ACC112 (cell line): ENCODE measurements around the gene CTTNBP2.

ENCODE experiments used
- H2AFZ ChIP-seq: fragments of 200-600 bp; sonication (generic); one replicate; pipeline ENCODE4 v1.6.0; 2017; ENCODE audit warnings: antibody characterized with exemption, low read length; ENCODE audit not compliant: unreplicated experiment
- H3K27ac ChIP-seq: fragments of 200-600 bp; sonication (generic); 2 replicates; pipeline ENCODE4 v1.5.1; 2014; ENCODE audit warnings: low read depth, mild to moderate bottlenecking, antibody characterized with exemption, low read length, moderate library complexity
- H3K27me3 ChIP-seq: fragments of 200-600 bp; sonication (generic); 2 replicates; pipeline ENCODE4 v1.6.1; 2014; ENCODE audit warnings: mild to moderate bottlenecking, antibody characterized with exemption, low read length, moderate library complexity, mixed read lengths; ENCODE audit not compliant: insufficient read depth
- H3K36me3 ChIP-seq: fragments of 200-600 bp; sonication (generic); 2 replicates; pipeline ENCODE4 v1.6.1; 2016; ENCODE audit warnings: mild to moderate bottlenecking, antibody characterized with exemption, low read length, moderate library complexity, mixed read lengths; ENCODE audit not compliant: insufficient read depth
- H3K4me1 ChIP-seq: fragments of 200-600 bp; sonication (generic); one replicate; pipeline ENCODE4 v1.6.1; 2016; ENCODE audit warnings: low read length, mixed read lengths; ENCODE audit not compliant: insufficient read depth, unreplicated experiment, control insufficient read depth
- H3K4me3 ChIP-seq: fragments of 200-600 bp; sonication (generic); 2 replicates; pipeline ENCODE4 v1.5.1; 2014; ENCODE audit warnings: mild to moderate bottlenecking, low read depth, low read length
- H3K79me2 ChIP-seq: fragments of 200-600 bp; sonication (generic); one replicate; pipeline ENCODE4 v1.6.0; 2016; ENCODE audit warnings: low read length; ENCODE audit not compliant: control insufficient read depth, unreplicated experiment, insufficient read depth

Gene CTTNBP2

GRCh38 chr7:117805241-117805640 is 68.0 kb downstream of the CTTNBP2 start:
- Histone ChIP-seq H2AFZ (no peak overlapping the region), H3K36me3 (no peaks in the 10 kb centered on the region), H3K79me2 (no peaks in the 10 kb centered on the region), H3K27ac (no peak overlapping the region), H3K27me3 (peaks cover 9% of the 10 kb centered on the region; the same call in 1 of the 2 replicates), H3K4me1 (no peaks in the 10 kb centered on the region), H3K4me3 (no peak overlapping the region)

- Histone ChIP-seq H3K36me3 (no peaks in the 10 kb centered on the region), H3K79me2 (no peaks in the 10 kb centered on the region), H3K27ac (no peak overlapping the region), H3K4me3 (no peak overlapping the region), H2AFZ (no peak overlapping the region), H3K4me1 (no peaks in the 10 kb centered on the region), H3K27me3 (peaks cover 10% of the 10 kb centered on the region; the same call in 1 of the 2 replicates)
Measured at GRCh38 chr7:117803476-117803875, 69.8 kb downstream of the CTTNBP2 start.

GRCh38 chr7:117802660-117803059 is 70.6 kb downstream of the CTTNBP2 start:
- Histone ChIP-seq H3K36me3 (no peaks in the 10 kb centered on the region), H3K4me1 (no peaks in the 10 kb centered on the region), H3K79me2 (no peaks in the 10 kb centered on the region), H3K27ac (no peak overlapping the region), H3K4me3 (no peak overlapping the region), H3K27me3 (peaks cover 7% of the 10 kb centered on the region), H2AFZ (no peak overlapping the region)

- no peak overlapping the region for H3K4me3 ChIP-seq
- no peak overlapping the region for H3K27ac ChIP-seq
- no peak overlapping the region for H2AFZ ChIP-seq
- peaks cover 11% of the 10 kb centered on the region for H3K27me3 ChIP-seq
- no peaks in the 10 kb centered on the region for H3K36me3 ChIP-seq
- H3K4me1 ChIP-seq, result no peaks in the 10 kb centered on the region
- no peaks in the 10 kb centered on the region for H3K79me2 ChIP-seq
Measured at GRCh38 chr7:117800841-117801240, 72.4 kb downstream of the CTTNBP2 start.

GRCh38 chr7:117800406-117800805 is 72.8 kb downstream of the CTTNBP2 start:
- no peak overlapping the region for H3K4me3 ChIP-seq
- H3K79me2 ChIP-seq, result no peaks in the 10 kb centered on the region
- H3K36me3 ChIP-seq, result no peaks in the 10 kb centered on the region
- no peak overlapping the region for H2AFZ ChIP-seq
- no peak overlapping the region for H3K27ac ChIP-seq
- H3K27me3 ChIP-seq, result peaks cover 11% of the 10 kb centered on the region
- H3K4me1 ChIP-seq, result no peaks in the 10 kb centered on the region

- Histone ChIP-seq H3K36me3 (no peaks in the 10 kb centered on the region), H3K27me3 (peaks cover 11% of the 10 kb centered on the region), H3K79me2 (no peaks in the 10 kb centered on the region), H3K4me3 (no peak overlapping the region), H2AFZ (no peak overlapping the region), H3K27ac (no peak overlapping the region), H3K4me1 (no peaks in the 10 kb centered on the region)
Measured at GRCh38 chr7:117796889-117797288, 76.4 kb downstream of the CTTNBP2 start.

- H3K27ac ChIP-seq, result no peak overlapping the region
- H3K4me3 ChIP-seq, result no peak overlapping the region
- H2AFZ ChIP-seq, result no peak overlapping the region
Measured at GRCh38 chr7:117793976-117794375, 79.3 kb downstream of the CTTNBP2 start.

GRCh38 chr7:117793521-117793920 is 79.7 kb downstream of the CTTNBP2 start:
- Histone ChIP-seq H3K27ac (no peak overlapping the region), H2AFZ (no peak overlapping the region)

More at GRCh38 chr7:117793976-117794375, 79.3 kb downstream of the CTTNBP2 start:
- no peaks in the 10 kb centered on the region for H3K79me2 ChIP-seq
- H3K4me1 ChIP-seq, result no peaks in the 10 kb centered on the region
- no peaks in the 10 kb centered on the region for H3K36me3 ChIP-seq
- H3K27me3 ChIP-seq, result peaks cover 3% of the 10 kb centered on the region; the same call in 1 of the 2 replicates

GRCh38 chr7:117791877-117792780 is 81.1 kb downstream of the CTTNBP2 start:
- Histone ChIP-seq H3K4me3 (no peak overlapping the region), H3K4me1 (no peaks in the 10 kb centered on the region), H3K27me3 (0 out of 2 replicates have a peak, but pooled peaks cover 3% of the 10 kb centered on the region), H3K79me2 (no peaks in the 10 kb centered on the region), H3K27ac (no peak overlapping the region), H2AFZ (no peak overlapping the region), H3K36me3 (no peaks in the 10 kb centered on the region)

More at GRCh38 chr7:117793521-117793920, 79.7 kb downstream of the CTTNBP2 start:
- H3K36me3 ChIP-seq, result no peaks in the 10 kb centered on the region
- H3K27me3 ChIP-seq, result peaks cover 3% of the 10 kb centered on the region; the same call in 1 of the 2 replicates
- H3K4me1 ChIP-seq, result no peaks in the 10 kb centered on the region
- no peak overlapping the region for H3K4me3 ChIP-seq
- no peaks in the 10 kb centered on the region for H3K79me2 ChIP-seq

- H3K79me2 ChIP-seq, result no peaks in the 10 kb centered on the region
- no peaks in the 10 kb centered on the region for H3K36me3 ChIP-seq
- no peak overlapping the region for H3K27ac ChIP-seq
- H2AFZ ChIP-seq, result no peak overlapping the region
- no peaks in the 10 kb centered on the region for H3K4me1 ChIP-seq
- no peaks in the 10 kb centered on the region for H3K27me3 ChIP-seq
- H3K4me3 ChIP-seq, result no peak overlapping the region
Measured at GRCh38 chr7:117790731-117791130, 82.5 kb downstream of the CTTNBP2 start.

GRCh38 chr7:117790251-117790650 is 83.0 kb downstream of the CTTNBP2 start:
- no peaks in the 10 kb centered on the region for H3K36me3 ChIP-seq
- H3K79me2 ChIP-seq, result no peaks in the 10 kb centered on the region
- H2AFZ ChIP-seq, result no peak overlapping the region
- no peaks in the 10 kb centered on the region for H3K4me1 ChIP-seq
- H3K4me3 ChIP-seq, result no peak overlapping the region
- H3K27ac ChIP-seq, result no peak overlapping the region
- H3K27me3 ChIP-seq, result no peaks in the 10 kb centered on the region
